ENCODE data around the gene SLC5A6. TPM values are rescaled to one million over a fixed set of nuclear protein-coding genes. Genes with fewer than 3 reads are reported as not detected.

Gene SLC5A6
- polyA plus RNA-seq, 1 of the 3 experiments (the other 2 are of a cell fraction) = 75.7 TPM

DNA sequence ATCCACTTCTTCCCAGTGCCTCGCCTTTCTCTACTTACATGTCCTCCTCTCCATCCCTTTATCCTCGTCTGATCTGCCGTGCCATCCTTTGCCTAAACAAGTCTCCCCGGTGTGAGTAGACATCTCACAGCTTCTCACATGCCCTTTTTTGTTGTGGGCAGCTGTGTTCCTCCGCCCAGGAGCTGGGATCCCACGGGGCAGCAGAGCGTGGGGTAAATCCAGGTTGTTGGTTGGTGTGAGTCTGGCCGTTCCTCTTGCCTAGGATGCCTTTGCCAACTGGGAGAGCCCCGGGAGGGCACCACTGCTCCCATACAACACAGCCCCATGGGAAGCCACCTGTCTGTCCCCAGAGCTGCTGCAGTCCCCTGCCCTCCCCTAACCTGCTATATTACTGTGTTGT lies 28.3 kb upstream of the SLC5A6 start:
- Histone ChIP-seq H3K79me2 (ENCODE audit: insufficient read depth) (no peaks in the 10 kb centered on the region), H3K4me1 (ENCODE audit: control insufficient read depth in 1 of 2, insufficient read depth in 2 of 2, low read depth in 1 of 2, low read length in 1 of 2) (no peaks in the 10 kb centered on the region; a peak in 1 of 4 replicates), H4K20me1 (ENCODE audit: insufficient read depth) (no peaks in the 10 kb centered on the region; the same call in 1 of the 2 replicates), H3K4me3 (ENCODE audit: low read depth in 2 of 2, low read length in 1 of 2) (no peak overlapping the region), H3K9me3 (no peaks in the 10 kb centered on the region), H3K9ac (no peak overlapping the region), H3K4me2 (no peak overlapping the region), H3F3A (replicated peaks; ENCODE audit: insufficient read depth) (peaks cover 3% of the 10 kb centered on the region), H3K9me2 (no peaks in the 10 kb centered on the region), H3K36me3 (replicated peaks in 1 of 2; ENCODE audit: control insufficient read depth in 1 of 2, insufficient read depth in 2 of 2, low read length in 1 of 2) (peaks cover 42 to 84% of the 10 kb centered on the region in 2 experiments), H3K27ac (ENCODE audit: low read depth in 2 of 2, low read length in 1 of 2) (no peak overlapping the region), H2AFZ (ENCODE audit: low read depth) (no peak overlapping the region), H3K27me3 (ENCODE audit: insufficient read depth) (no peaks in the 10 kb centered on the region)
- no peak for TF ChIP-seq IRF3 (IDR thresholded peaks at IDR 0.05; ENCODE audit: low read depth, low read length)
- TF ChIP-seq, protein P1, sequence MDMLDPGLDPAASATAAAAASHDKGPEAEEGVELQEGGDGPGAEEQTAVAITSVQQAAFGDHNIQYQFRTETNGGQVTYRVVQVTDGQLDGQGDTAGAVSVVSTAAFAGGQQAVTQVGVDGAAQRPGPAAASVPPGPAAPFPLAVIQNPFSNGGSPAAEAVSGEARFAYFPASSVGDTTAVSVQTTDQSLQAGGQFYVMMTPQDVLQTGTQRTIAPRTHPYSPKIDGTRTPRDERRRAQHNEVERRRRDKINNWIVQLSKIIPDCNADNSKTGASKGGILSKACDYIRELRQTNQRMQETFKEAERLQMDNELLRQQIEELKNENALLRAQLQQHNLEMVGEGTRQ (IDR thresholded peaks at IDR 0.05; ENCODE audit: borderline replicate concordance, low read depth, low read length) = no peak
- no peak for TF ChIP-seq SMC3 (IDR thresholded peaks at IDR 0.05; ENCODE audit: low read depth, low read length)
- no peak for TF ChIP-seq FOSL2 (IDR thresholded peaks at IDR 0.05; ENCODE audit: borderline replicate concordance, low read depth)
- no peak for TF ChIP-seq RFX5 (IDR thresholded peaks at IDR 0.05; ENCODE audit: low read length)
- TF ChIP-seq EP300 (IDR thresholded peaks at IDR 0.05; ENCODE audit: borderline replicate concordance in 1 of 2, low read depth in 1 of 2, low read length in 1 of 2) = no peak
- TF ChIP-seq GABPA (IDR thresholded peaks at IDR 0.05; ENCODE audit: low read depth) = no peak
- POLR2A ChIA-PET = no interaction called here
- DNase-seq = no peak
- CTCF ChIA-PET = interaction anchor here (1.0 to 6.8 kb wide), 6 partner anchors 8 to 63 kb away, joined by 3 to 39 read pairs (median 9); partner anchors contain the start of genes SLC30A3 and TRIM54
- 98% methylated on average over 9 of the region's 9 CpGs for WGBS (ENCODE audit: low lambda C conversion rate)

- Histone ChIP-seq H3K36me3 (replicated peaks in 1 of 2; ENCODE audit: control insufficient read depth in 1 of 2, insufficient read depth in 2 of 2, low read length in 1 of 2) (peaks cover 34 to 93% of the 10 kb centered on the region in 2 experiments), H3K4me1 (ENCODE audit: control insufficient read depth in 1 of 2, insufficient read depth in 2 of 2, low read depth in 1 of 2, low read length in 1 of 2) (no peaks in the 10 kb centered on the region; a peak in 1 of 4 replicates), H3K27me3 (ENCODE audit: insufficient read depth) (no peaks in the 10 kb centered on the region), H3K27ac (ENCODE audit: low read depth in 2 of 2, low read length in 1 of 2) (no peak overlapping the region), H2AFZ (ENCODE audit: low read depth) (no peak overlapping the region), H3K4me3 (ENCODE audit: low read depth in 2 of 2, low read length in 1 of 2) (no peak overlapping the region), H3F3A (replicated peaks; ENCODE audit: insufficient read depth) (peaks cover 3% of the 10 kb centered on the region), H3K4me2 (no peak overlapping the region), H4K20me1 (ENCODE audit: insufficient read depth) (no peaks in the 10 kb centered on the region), H3K9me3 (no peaks in the 10 kb centered on the region), H3K9ac (no peak overlapping the region), H3K9me2 (no peaks in the 10 kb centered on the region), H3K79me2 (ENCODE audit: insufficient read depth) (no peaks in the 10 kb centered on the region)
- POLR2A ChIA-PET = no interaction called here
- CTCF ChIA-PET = interaction anchor here (1.9 to 6.8 kb wide), 4 partner anchors 10 to 42 kb away, joined by 4 to 39 read pairs (median 10); partner anchors contain the start of genes SLC30A3 and TRIM54
- 94% methylated on average over 8 of the region's 8 CpGs for WGBS (ENCODE audit: low lambda C conversion rate)
- TF ChIP-seq TCF12 (IDR thresholded peaks at IDR 0.05) (no peak), GATA2 (CRISPR knock-in tag; IDR thresholded peaks at IDR 0.05) (no peak), RAD21 (IDR thresholded peaks at IDR 0.05; ENCODE audit: low read length) (no peak)
- no peak for DNase-seq
These were observed 26.9 kb upstream of the SLC5A6 start for GRCh38 chr2:27238976-27239375.

Measured in SK-N-SH (cell line).